ENCODE data around the gene PTPRD.

DNA sequence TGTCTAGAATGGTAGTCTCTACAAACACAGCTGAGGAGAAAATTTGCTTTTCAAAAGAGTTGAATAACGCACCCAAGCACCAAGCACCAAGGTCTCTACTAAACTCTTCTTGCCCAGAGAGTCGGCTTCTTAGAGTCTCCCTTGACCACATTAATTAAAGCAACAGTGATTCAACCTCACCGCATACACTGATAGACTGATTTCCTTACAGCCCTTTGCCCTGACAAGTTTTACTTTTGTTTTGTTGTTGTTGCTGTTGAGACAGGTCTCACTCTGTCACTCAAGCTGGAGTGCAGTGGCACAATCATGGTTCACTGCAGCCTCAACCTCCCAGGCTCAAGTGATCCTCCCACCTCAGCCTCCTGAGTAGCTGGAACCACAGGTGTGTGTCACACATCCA is 1777.5 kb downstream of the PTPRD start:
- TF ChIP-seq, protein P1, sequence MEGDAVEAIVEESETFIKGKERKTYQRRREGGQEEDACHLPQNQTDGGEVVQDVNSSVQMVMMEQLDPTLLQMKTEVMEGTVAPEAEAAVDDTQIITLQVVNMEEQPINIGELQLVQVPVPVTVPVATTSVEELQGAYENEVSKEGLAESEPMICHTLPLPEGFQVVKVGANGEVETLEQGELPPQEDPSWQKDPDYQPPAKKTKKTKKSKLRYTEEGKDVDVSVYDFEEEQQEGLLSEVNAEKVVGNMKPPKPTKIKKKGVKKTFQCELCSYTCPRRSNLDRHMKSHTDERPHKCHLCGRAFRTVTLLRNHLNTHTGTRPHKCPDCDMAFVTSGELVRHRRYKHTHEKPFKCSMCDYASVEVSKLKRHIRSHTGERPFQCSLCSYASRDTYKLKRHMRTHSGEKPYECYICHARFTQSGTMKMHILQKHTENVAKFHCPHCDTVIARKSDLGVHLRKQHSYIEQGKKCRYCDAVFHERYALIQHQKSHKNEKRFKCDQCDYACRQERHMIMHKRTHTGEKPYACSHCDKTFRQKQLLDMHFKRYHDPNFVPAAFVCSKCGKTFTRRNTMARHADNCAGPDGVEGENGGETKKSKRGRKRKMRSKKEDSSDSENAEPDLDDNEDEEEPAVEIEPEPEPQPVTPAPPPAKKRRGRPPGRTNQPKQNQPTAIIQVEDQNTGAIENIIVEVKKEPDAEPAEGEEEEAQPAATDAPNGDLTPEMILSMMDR (IDR thresholded peaks at IDR 0.05; ENCODE audit: insufficient read depth, low read length, poor library complexity, severe bottlenecking): no peak
- TF ChIP-seq EZH2phosphoT487 (conservative IDR thresholded peaks at IDR 0.05; ENCODE audit: low read length): no peak
